Erythroblast (primary cell): ENCODE data around the gene CHST6.

ENCODE experiments used
- GATA1 ChIP-seq: IDR thresholded peaks from 2 replicates; pipeline ENCODE4 v1.6.1; 2011; ENCODE audit warnings: low read depth, mild to moderate bottlenecking, control low read depth, low read length, moderate library complexity
- POLR2A ChIP-seq: IDR thresholded peaks from 2 replicates; pipeline ENCODE4 v1.6.1; 2011; ENCODE audit warnings: mild to moderate bottlenecking, low read length

- TF ChIP-seq POLR2A (no peak), GATA1 (no peak)
Measured at GRCh38 chr16:75483222-75483621, 12.0 kb downstream of the CHST6 start.
